HepG2 (cell line): ENCODE measurements around the gene TUBE1. TPM values are rescaled to one million over a fixed set of nuclear protein-coding genes. Genes with fewer than 3 reads are reported as not detected.

Source experiments
- ATAC-seq: fragments of 200-7000 bp; cut with Tn5 transposase; 3 replicates; pipeline ENCODE4 v1.9.1; 2020; ENCODE audit warnings: mild to moderate bottlenecking, moderate library complexity
- BruUV-seq: library from RNA; stranded (reverse); fragments of 400-500 nt; replicated peaks from 2 replicates; lab custom pipeline; 2021; lab: Mats Ljungman, UMichigan
- CTCF ChIA-PET: fragments of 300-600 bp; formaldehyde crosslinking; extraction: SDS; loops from one replicate; lab custom pipeline; 2021; ENCODE audit warnings: low total read pairs, inconsistent platforms, low intra/inter-chr PET ratio; lab: Yijun Ruan, JAX
- POLR2A ChIA-PET: fragments of 350-600 bp; sonication (Branson Sonifier 250); formaldehyde crosslinking; loops from one replicate; lab custom pipeline; 2020; ENCODE audit warnings: antibody characterized with exemption, inconsistent platforms; lab: Yijun Ruan, JAX
- DNase-seq: peaks from one replicate; pipeline ENCODE4 v3.0.0-alpha.2; 2015; ENCODE audit warnings: low spot score
- FAIRE-seq: peaks from 3 replicates; lab custom pipeline; 2011; peaks lifted over from hg19 to GRCh38; lab: Jason Lieb, UNC
- H2AFZ ChIP-seq: one replicate; pipeline ENCODE4 v1.6.1; 2011; ENCODE audit warnings: low read length, inconsistent platforms
- H3K27ac ChIP-seq: fragments of 300-600 bp; 3 replicates; pipeline ENCODE4 v1.8.0; 2011; ENCODE audit warnings: mixed run types, mild to moderate bottlenecking, mixed read lengths, low read length, inconsistent platforms; ENCODE audit not compliant: insufficient read depth; ENCODE audit errors: extremely low read length
- H3K27me3 ChIP-seq, 2 experiments: fragments of 200-600 bp in 1 of 2; 2 replicates in 1 of 2; 3 replicates in 1 of 2; pipeline versions ENCODE4 v1.6.0 to v1.8.0; 2011; ENCODE audit warnings: low read length in 2 of 2, mild to moderate bottlenecking in 2 of 2, moderate library complexity in 2 of 2, inconsistent platforms in 1 of 2; ENCODE audit not compliant: insufficient read depth in 2 of 2, control insufficient read depth in 1 of 2
- H3K36me3 ChIP-seq, 2 experiments: fragments of 200-600 bp in 1 of 2; replicated peaks in 1 of 2; 2 replicates in 1 of 2; 3 replicates in 1 of 2; pipeline versions ENCODE4 v1.5.1 to v1.8.0; 2011; ENCODE audit warnings: low read length in 2 of 2, inconsistent platforms in 1 of 2; ENCODE audit not compliant: insufficient read depth in 2 of 2, control insufficient read depth in 1 of 2
- H3K4me1 ChIP-seq: 2 replicates; pipeline ENCODE4 v1.5.1; 2012; ENCODE audit warnings: low read length, inconsistent platforms; ENCODE audit not compliant: insufficient read depth
- H3K4me2 ChIP-seq: 2 replicates; pipeline ENCODE4 v1.6.0; 2011; ENCODE audit warnings: low read depth, low read length, inconsistent platforms
- H3K4me3 ChIP-seq, 3 experiments: fragments of 200-600 bp in 1 of 3; sonication (generic), shearing (Covaris generic) in 1 of 3; replicated peaks in 1 of 3; 2 replicates each; pipeline ENCODE4 v1.5.1; 2011 to 2016; ENCODE audit warnings: low read length in 3 of 3, inconsistent platforms in 2 of 3, low read depth in 2 of 3, mild to moderate bottlenecking in 2 of 3, control low read depth in 1 of 3, mixed read lengths in 1 of 3; ENCODE audit not compliant: insufficient read depth in 1 of 3
- H3K79me2 ChIP-seq: one replicate; pipeline ENCODE4 v1.6.1; 2011; ENCODE audit warnings: low read length, inconsistent platforms; ENCODE audit not compliant: insufficient read depth
- H3K9ac ChIP-seq: 2 replicates; pipeline ENCODE4 v1.6.0; 2011; ENCODE audit warnings: mild to moderate bottlenecking, low read depth, low read length, inconsistent platforms; ENCODE audit not compliant: insufficient read depth
- H3K9me3 ChIP-seq: 2 replicates; pipeline ENCODE4 v1.5.1; 2012; ENCODE audit warnings: mild to moderate bottlenecking, low read length
- H4K20me1 ChIP-seq: 2 replicates; pipeline ENCODE4 v1.6.0; 2011; ENCODE audit warnings: inconsistent platforms, mild to moderate bottlenecking, low read length, moderate library complexity; ENCODE audit not compliant: insufficient read depth
- ARNT2 ChIP-seq: sonication (generic); formaldehyde crosslinking; IDR thresholded peaks from 2 replicates; pipeline ENCODE4 v1.8.0; 2022; ENCODE audit warnings: mild to moderate bottlenecking, low read depth, missing genetic modification reagents, moderate library complexity
- ATF1 ChIP-seq: IDR thresholded peaks from 2 replicates; pipeline ENCODE4 v1.6.1; 2016; ENCODE audit warnings: mild to moderate bottlenecking, control low read depth
- DRAP1 ChIP-seq: IDR thresholded peaks from 2 replicates; pipeline ENCODE4 v1.6.1; 2016; ENCODE audit warnings: missing genetic modification reagents, missing compliant biosample characterization
- ELK4 ChIP-seq: sonication (generic); formaldehyde crosslinking; IDR thresholded peaks from 2 replicates; pipeline ENCODE4 v1.9.0; 2021; ENCODE audit warnings: missing genetic modification reagents, borderline replicate concordance
- KMT2B ChIP-seq: IDR thresholded peaks from 2 replicates; pipeline ENCODE4 v1.6.1; 2016; ENCODE audit warnings: missing genetic modification reagents, missing compliant biosample characterization
- MLX ChIP-seq: IDR thresholded peaks from 2 replicates; pipeline ENCODE4 v1.6.1; 2016
- NFYC ChIP-seq: IDR thresholded peaks from 2 replicates; pipeline ENCODE4 v1.6.1; 2016; ENCODE audit warnings: missing genetic modification reagents, missing compliant biosample characterization
- NR2F6 ChIP-seq, 2 experiments: IDR thresholded peaks; 2 replicates each; pipeline ENCODE4 v1.6.1; 2016; ENCODE audit warnings: antibody characterized with exemption in 1 of 2, mild to moderate bottlenecking in 1 of 2
- RFXAP ChIP-seq: sonication (generic); formaldehyde crosslinking; IDR thresholded peaks from 2 replicates; pipeline ENCODE4 v1.4.0; 2020; ENCODE audit warnings: missing genetic modification reagents, borderline replicate concordance
- SOX6 ChIP-seq, 2 experiments: fragments of 450-650 bp in 1 of 2; sonication (generic) in 1 of 2; formaldehyde crosslinking in 1 of 2; IDR thresholded peaks; 2 replicates each; pipeline versions ENCODE4 v1.4.0 to v1.6.1; 2017 to 2020; ENCODE audit warnings: antibody characterized with exemption in 1 of 2, mild to moderate bottlenecking in 1 of 2, missing genetic modification reagents in 1 of 2
- SRF ChIP-seq: IDR thresholded peaks from 2 replicates; pipeline ENCODE4 v1.6.1; 2011; ENCODE audit warnings: mild to moderate bottlenecking, low read depth, low read length, moderate library complexity
- SUZ12 ChIP-seq: fragments of 150-350 bp; IDR thresholded peaks from 2 replicates; pipeline ENCODE4 v1.6.1; 2014; ENCODE audit warnings: low read depth, low read length
- ZFX ChIP-seq: sonication (generic); formaldehyde crosslinking; IDR thresholded peaks from 2 replicates; pipeline ENCODE4 v1.4.0; 2020; ENCODE audit warnings: mild to moderate bottlenecking, low read depth, missing genetic modification reagents, moderate library complexity
- ZNF101 ChIP-seq: sonication (generic); formaldehyde crosslinking; IDR thresholded peaks from 2 replicates; pipeline ENCODE4 v1.4.0; 2020; ENCODE audit warnings: mild to moderate bottlenecking, low read depth, missing genetic modification reagents, borderline replicate concordance
- ZNF510 ChIP-seq: sonication (generic); formaldehyde crosslinking; IDR thresholded peaks from 2 replicates; pipeline ENCODE4 v1.4.0; 2020; ENCODE audit warnings: low read depth, mild to moderate bottlenecking, missing genetic modification reagents
- ZNF513 ChIP-seq: sonication (generic); formaldehyde crosslinking; conservative IDR thresholded peaks from 2 replicates; pipeline ENCODE4 v1.5.0; 2020; ENCODE audit warnings: missing genetic modification reagents
- ZNF550 ChIP-seq: sonication (generic); formaldehyde crosslinking; IDR thresholded peaks from 2 replicates; pipeline ENCODE4 v1.4.0; 2020; ENCODE audit warnings: mild to moderate bottlenecking, missing genetic modification reagents, borderline replicate concordance
- ZNF597 ChIP-seq: sonication (generic); formaldehyde crosslinking; IDR thresholded peaks from 2 replicates; pipeline ENCODE4 v1.5.0; 2020; ENCODE audit warnings: missing genetic modification reagents
- ZNF816 ChIP-seq: sonication (generic); formaldehyde crosslinking; IDR thresholded peaks from 2 replicates; pipeline ENCODE4 v1.8.0; 2022; ENCODE audit warnings: missing genetic modification reagents, mild to moderate bottlenecking, borderline replicate concordance
- ZSCAN31 ChIP-seq: sonication (generic); formaldehyde crosslinking; IDR thresholded peaks from 2 replicates; pipeline ENCODE4 v1.5.0; 2020; ENCODE audit warnings: low read depth, mild to moderate bottlenecking, missing genetic modification reagents
- WGBS: methylation state at CpG from one replicate; pipeline ENCODE4 v1.1.6; 2017; ENCODE audit warnings: low lambda C conversion rate; 5-methylcytosine and 5-hydroxymethylcytosine counted together
- in situ Hi-C: cut with HindIII; loops from 2 replicates; pipeline ENCODE4 v1.10.0; 2017; ENCODE audit warnings: low pct_unique_long_range_greater_than_20kb; ENCODE audit not compliant: extremely low pct_ligation_motif_present
- intact Hi-C: fragments of 100-400 bp; cut with micrococcal nuclease; formaldehyde crosslinking; loops from one replicate; pipeline ENCODE4 v1.10.0; 2022; ENCODE audit not compliant: unreplicated experiment
- polyA plus RNA-seq, 8 experiments: library from polyadenylated mRNA; depleted of rRNA in 3 of 8; stranded (reverse) in 7 of 8; unstranded in 1 of 8; fragments of >200 nt; fragmentation: Illumina TruSeq in 4 of 8; extraction: Trizol in 4 of 8; gene quantifications; 2 replicates each; pipeline versions ENCODE4 v1.2.1 to v1.2.3, GENCODE V29; 2011 to 2016; ENCODE audit warnings: low read depth in 4 of 8, missing spikeins in 1 of 8, mixed read lengths in 1 of 8; ENCODE audit not compliant: insufficient read depth in 1 of 8
- total RNA-seq, 5 experiments: library from RNA; depleted of rRNA; stranded (reverse); fragments of >200 nt; fragmentation: Illumina TruSeq; extraction: Trizol; gene quantifications; 2 replicates each; pipeline ENCODE4 v1.2.3, GENCODE V29; 2016; ENCODE audit warnings: low read depth in 1 of 5

The TUBE1 gene
- total and polyA plus RNA-seq, 2 of the 13 experiments (the other 11 are each of a cell fraction or from before 2014, with no cell fraction given), result 17.3 to 22.6 TPM

GRCh38 chr6:112026933-112027332 is 60.3 kb downstream of the TUBE1 start (continued):
- TF ChIP-seq KMT2B (CRISPR knock-in tag) (no peak), NR2F6 (IDR thresholded peaks at IDR 0.05) (peak; percentile 65), NR2F6 (CRISPR knock-in tag; IDR thresholded peaks at IDR 0.05) (0 out of 2 replicates have a peak, but pooled peaks have one; percentile 38), ATF1 (no peak), ZNF510 (CRISPR knock-in tag) (no peak)
- TF ChIP-seq, all 625 proteins: peak for 2

- H3K9ac ChIP-seq, result no peak overlapping the region
- H3K79me2 ChIP-seq, result no peaks in the 10 kb centered on the region
- BruUV-seq, result no TSS peak
- in situ Hi-C loops, result no loop called here
- H3K36me3 ChIP-seq, result no peaks in the 10 kb centered on the region
- 0 out of 5 replicates have a peak, but pooled peaks cover 0 to 2% of the 10 kb centered on the region in 2 experiments for H3K27me3 ChIP-seq
- peaks cover 31% of the 10 kb centered on the region for H3K4me1 ChIP-seq
- ATAC-seq, result no peak
- intact Hi-C loops, result no loop called here
- WGBS, result 62% methylated on average over 4 of the region's 4 CpGs
- FAIRE-seq, result no peak
- no peak overlapping the region for H3K4me3 ChIP-seq
- CTCF ChIA-PET, result no interaction called here
- POLR2A ChIA-PET, result no interaction called here
- no peak overlapping the region for H3K27ac ChIP-seq
- H4K20me1 ChIP-seq, result no peaks in the 10 kb centered on the region
- H3K4me2 ChIP-seq, result no peak overlapping the region
- no peak for DNase-seq
- H3K9me3 ChIP-seq, result peaks cover 5% of the 10 kb centered on the region; the same call in 1 of the 2 replicates
- no peak overlapping the region for H2AFZ ChIP-seq
- TF ChIP-seq SUZ12, result no peak
- no peak for TF ChIP-seq ZNF816 (CRISPR knock-in tag)
- TF ChIP-seq ZNF550 (CRISPR knock-in tag), result no peak
- TF ChIP-seq ZNF101 (CRISPR knock-in tag), result no peak
- TF ChIP-seq NFYC, result no peak
- no peak for TF ChIP-seq ELK4 (CRISPR knock-in tag)
- TF ChIP-seq DRAP1, result no peak
- TF ChIP-seq RFXAP, result no peak
- no peak for TF ChIP-seq SRF
- TF ChIP-seq ZSCAN31 (CRISPR knock-in tag), result no peak
- TF ChIP-seq SOX6 (IDR thresholded peaks at IDR 0.05), result no peak
- no peak for TF ChIP-seq SOX6 (CRISPR knock-in tag; IDR thresholded peaks at IDR 0.05)
- no peak for TF ChIP-seq ZNF513
- no peak for TF ChIP-seq MLX
- no peak for TF ChIP-seq ARNT2 (CRISPR knock-in tag)
- no peak for TF ChIP-seq ZFX (CRISPR knock-in tag)
- TF ChIP-seq ZNF597 (CRISPR knock-in tag), result no peak
Measured at GRCh38 chr6:112024464-112024863, 62.8 kb downstream of the TUBE1 start.
